Endothelial cell of umbilical vein (primary cell): ENCODE data around the gene FANCC. TPM values are rescaled to one million over a fixed set of nuclear protein-coding genes. Genes with fewer than 3 reads are reported as not detected.

Experiments used
- BruUV-seq: library from RNA; stranded (reverse); fragments of 400-500 nt; replicated peaks from 2 replicates; lab custom pipeline; 2021; lab: Mats Ljungman, UMichigan
- CTCF ChIA-PET: fragments of 300-600, 350-600 bp; sonication (Branson Sonifier 250); formaldehyde crosslinking; loops from one replicate; lab custom pipeline; 2021; ENCODE audit warnings: antibody characterized with exemption, inconsistent platforms; lab: Charles Lee
- POLR2A ChIA-PET: fragments of 300-600, 350-600 bp; sonication (Branson Sonifier 250); formaldehyde crosslinking; loops from one replicate; lab custom pipeline; 2021; ENCODE audit warnings: antibody characterized with exemption, inconsistent platforms; lab: Charles Lee
- DNase-seq: peaks from one replicate; pipeline ENCODE4 v3.0.0-alpha.2; 2011; ENCODE audit warnings: low read depth, low spot score
- FAIRE-seq: peaks from 2 replicates; lab custom pipeline; 2011; peaks lifted over from hg19 to GRCh38; lab: Jason Lieb, UNC
- H2AFZ ChIP-seq: 2 replicates; pipeline ENCODE4 v1.6.0; 2012; ENCODE audit warnings: low read depth, low read length, control low read depth, inconsistent platforms
- H3K27ac ChIP-seq: 2 replicates; pipeline ENCODE4 v1.5.1; 2011; ENCODE audit warnings: low read depth, mild to moderate bottlenecking, control low read depth, low read length, moderate library complexity; ENCODE audit not compliant: insufficient read depth
- H3K27me3 ChIP-seq, 2 experiments: 2 replicates each; pipeline versions ENCODE4 v1.6.0 to v1.6.1; 2011; ENCODE audit warnings: low read length in 2 of 2, mixed read lengths in 1 of 2; ENCODE audit not compliant: control insufficient read depth in 2 of 2, insufficient read depth in 2 of 2
- H3K36me3 ChIP-seq, 2 experiments: 2 replicates in 1 of 2; 3 replicates in 1 of 2; pipeline ENCODE4 v1.5.1; 2011; ENCODE audit warnings: low read length in 2 of 2, mild to moderate bottlenecking in 1 of 2, moderate library complexity in 1 of 2; ENCODE audit not compliant: control insufficient read depth in 2 of 2, insufficient read depth in 2 of 2; ENCODE audit errors: extremely low read depth in 1 of 2
- H3K4me1 ChIP-seq: 3 replicates; pipeline ENCODE4 v1.5.1; 2011; ENCODE audit warnings: mild to moderate bottlenecking, low read length; ENCODE audit not compliant: control insufficient read depth, insufficient read depth; ENCODE audit errors: extremely low read depth
- H3K4me2 ChIP-seq: 2 replicates; pipeline ENCODE4 v1.6.1; 2011; ENCODE audit warnings: low read length, control low read depth, mixed read lengths; ENCODE audit not compliant: insufficient read depth
- H3K4me3 ChIP-seq, 3 experiments: fragments of 200-600 bp in 1 of 3; sonication (generic), shearing (Covaris generic) in 1 of 3; replicated peaks in 1 of 3; 2 replicates each; pipeline ENCODE4 v1.5.1; 2011 to 2016; ENCODE audit warnings: control low read depth in 3 of 3, low read length in 3 of 3, mild to moderate bottlenecking in 2 of 3, inconsistent platforms in 1 of 3, low read depth in 1 of 3, moderate library complexity in 1 of 3; ENCODE audit not compliant: insufficient read depth in 1 of 3
- H3K79me2 ChIP-seq: 2 replicates; pipeline ENCODE4 v1.6.0; 2012; ENCODE audit warnings: low read length, inconsistent platforms; ENCODE audit not compliant: control insufficient read depth, insufficient read depth
- H3K9ac ChIP-seq: replicated peaks from 2 replicates; pipeline ENCODE3; 2011; ENCODE audit warnings: low read length, control low read depth; ENCODE audit not compliant: insufficient read depth; ENCODE audit errors: extremely low read depth
- H3K9me1 ChIP-seq: replicated peaks from 3 replicates; pipeline ENCODE4 v1.6.0; 2011; ENCODE audit warnings: mild to moderate bottlenecking, low read length; ENCODE audit not compliant: control insufficient read depth, insufficient read depth; ENCODE audit errors: extremely low read depth
- H3K9me3 ChIP-seq: replicated peaks from 2 replicates; pipeline ENCODE4 v1.5.1; 2012; ENCODE audit warnings: low read length, inconsistent platforms; ENCODE audit not compliant: control insufficient read depth, insufficient read depth
- H4K20me1 ChIP-seq: replicated peaks from 2 replicates; pipeline ENCODE3; 2011; ENCODE audit warnings: mild to moderate bottlenecking, low read length; ENCODE audit not compliant: control insufficient read depth, insufficient read depth; ENCODE audit errors: extremely low read depth
- EZH2 ChIP-seq: IDR thresholded peaks from 2 replicates; pipeline ENCODE4 v1.6.1; 2012; ENCODE audit warnings: borderline replicate concordance, low read depth, mild to moderate bottlenecking, moderate library complexity, low read length, inconsistent platforms; ENCODE audit not compliant: severe bottlenecking
- FOS ChIP-seq: IDR thresholded peaks from 2 replicates; pipeline ENCODE4 v1.6.1; 2011; ENCODE audit warnings: mild to moderate bottlenecking, low read length, moderate library complexity, borderline replicate concordance; ENCODE audit not compliant: insufficient read depth
- GATA2 ChIP-seq: IDR thresholded peaks from 2 replicates; pipeline ENCODE4 v1.7.0; 2011; ENCODE audit warnings: low read depth, mild to moderate bottlenecking, moderate library complexity, mixed read lengths, low read length; ENCODE audit not compliant: insufficient read length, insufficient read depth
- JUN ChIP-seq: IDR thresholded peaks from 2 replicates; pipeline ENCODE4 v1.6.1; 2011; ENCODE audit warnings: borderline replicate concordance, low read depth; ENCODE audit not compliant: insufficient read length, insufficient read depth
- MYC ChIP-seq: IDR thresholded peaks from one replicate; pipeline ENCODE4 v1.6.1; 2011; ENCODE audit warnings: mild to moderate bottlenecking, low read depth, low read length
- POLR2A ChIP-seq: IDR thresholded peaks from 2 replicates; pipeline ENCODE4 v1.6.1; 2012; ENCODE audit warnings: low read depth, mild to moderate bottlenecking, control low read depth, low read length
- POLR2AphosphoS5 ChIP-seq: IDR thresholded peaks from 2 replicates; pipeline ENCODE4 v1.6.1; 2012; ENCODE audit warnings: low read depth, mild to moderate bottlenecking, control low read depth, low read length, moderate library complexity; ENCODE audit not compliant: insufficient read depth
- dilution Hi-C: fragments of 300-500 bp; cut with MboI; formaldehyde crosslinking; loops from one replicate; pipeline ENCODE4 v1.15.0; 2019; ENCODE audit warnings: low sequenced_read_pairs; ENCODE audit not compliant: extremely low pct_ligation_motif_present
- intact Hi-C: fragments of 100-400 bp; cut with micrococcal nuclease; formaldehyde crosslinking; loops from one replicate; pipeline ENCODE4 v1.10.0; 2022
- polyA plus RNA-seq, 4 experiments: library from polyadenylated mRNA; depleted of rRNA in 3 of 4; stranded (reverse) in 3 of 4; unstranded in 1 of 4; fragments of >200 nt; gene quantifications; 2 replicates each; pipeline versions ENCODE4 v1.2.1 to v1.2.3, GENCODE V29; 2011 to 2012; ENCODE audit warnings: missing spikeins in 1 of 4
- total RNA-seq: library from RNA; stranded (reverse); gene quantifications from 2 replicates; pipeline ENCODE4 v1.2.3, GENCODE V29; 2021
- TF ChIP-seq, protein P1 (sequence below), 2 donors: IDR thresholded peaks; 1 replicate in 1 of 2; 2 replicates in 1 of 2; pipeline ENCODE4 v1.5.1; 2011; ENCODE audit warnings: low read length in 2 of 2, mild to moderate bottlenecking in 2 of 2, moderate library complexity in 2 of 2, control low read depth in 1 of 2, inconsistent platforms in 1 of 2, low read depth in 1 of 2; ENCODE audit not compliant: insufficient read depth in 1 of 2; ENCODE audit errors: extremely low read depth in 1 of 2
- TF ChIP-seq, protein P2 (sequence below): IDR thresholded peaks from 2 replicates; pipeline ENCODE4 v1.6.1; 2011; ENCODE audit not compliant: insufficient read depth, insufficient read length

Gene FANCC
- total and polyA plus RNA-seq, 2 donors (not counting 3 experiments of a cell fraction or from before 2014, with no cell fraction given) = 5.7 to 13.1 TPM

DNA sequence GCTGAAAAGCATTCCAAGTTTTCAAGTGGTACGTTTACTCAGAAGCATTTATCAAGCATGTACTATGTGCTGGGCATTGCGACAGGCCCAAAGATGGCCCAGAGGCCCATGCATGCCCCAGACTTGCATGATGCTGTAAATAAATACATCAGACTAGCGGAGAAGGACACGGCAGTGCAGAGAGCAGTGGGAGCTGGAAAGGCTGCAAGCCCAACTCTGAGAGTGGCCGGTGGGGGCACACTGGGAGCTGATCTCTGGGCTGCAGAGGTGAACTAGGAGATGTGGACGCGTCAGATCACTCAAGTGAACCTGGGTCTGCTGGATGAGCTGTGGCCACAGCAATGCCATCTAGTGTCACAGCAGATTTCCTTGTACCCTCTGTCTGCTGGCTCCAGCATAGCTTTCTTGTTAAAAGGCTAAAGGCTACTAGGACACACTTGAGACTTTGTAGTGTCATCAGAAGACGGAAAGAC is 246.9 kb downstream of the FANCC start:
- DNase-seq (no peak), FAIRE-seq (no peak)
- H3K9me3 ChIP-seq = no peaks in the 10 kb centered on the region
- TF ChIP-seq JUN (no peak), POLR2AphosphoS5 (no peak), GATA2 (no peak), MYC (no peak)
- H3K27ac ChIP-seq = no peak overlapping the region
- H3K9ac ChIP-seq = no peak overlapping the region
- no peak overlapping the region for H3K4me2 ChIP-seq
- H3K4me1 ChIP-seq = no peaks in the 10 kb centered on the region
- no TSS peak for BruUV-seq
- ChIA-PET POLR2A (interaction anchor here (0.8 kb wide), 1 partner anchor 121 kb away, joined by 6 read pairs; no protein-coding TSS in a partner anchor), CTCF (interaction anchor here (1.2 to 1.6 kb wide), 2 partner anchors 289 to 389 kb away, joined by 3 to 4 read pairs; no protein-coding TSS in a partner anchor)
- no peaks in the 10 kb centered on the region for H3K9me1 ChIP-seq
- dilution Hi-C loops = no loop called here
- H3K36me3 ChIP-seq = peaks cover 0 to 13% of the 10 kb centered on the region in 2 experiments
- H3K27me3 ChIP-seq = no peaks in the 10 kb centered on the region
- no peak overlapping the region for H3K4me3 ChIP-seq
- intact Hi-C loops = no loop called here
- peaks cover 15% of the 10 kb centered on the region for H3K79me2 ChIP-seq
- H2AFZ ChIP-seq = no peak overlapping the region
- H4K20me1 ChIP-seq = no peaks in the 10 kb centered on the region

DNA sequence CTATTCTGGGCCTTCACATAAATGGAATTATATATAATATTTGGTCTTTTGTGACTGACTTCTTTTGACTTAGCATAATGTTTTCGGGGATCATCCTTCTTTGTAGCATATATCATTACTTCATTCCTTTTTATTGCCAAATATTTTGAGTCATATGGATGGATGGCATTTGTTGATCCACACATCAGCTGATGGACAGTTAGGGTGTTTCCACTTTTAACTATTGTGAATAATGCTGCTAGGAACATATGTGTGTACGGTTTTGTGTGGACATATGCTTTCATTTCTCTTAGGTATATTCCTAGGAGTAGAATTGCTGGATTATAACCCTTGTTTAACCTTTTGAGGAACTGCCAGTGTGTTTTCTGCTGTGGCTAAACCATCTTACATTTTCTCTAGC is 249.6 kb downstream of the FANCC start:
- no TSS peak for BruUV-seq
- H3K36me3 ChIP-seq = peaks cover 0 to 15% of the 10 kb centered on the region in 2 experiments
- intact Hi-C loops (no loop called here), dilution Hi-C loops (no loop called here)
- H3K9me1 ChIP-seq = no peaks in the 10 kb centered on the region
- no peaks in the 10 kb centered on the region for H3K27me3 ChIP-seq
- H3K9me3 ChIP-seq = no peaks in the 10 kb centered on the region
- H2AFZ ChIP-seq = no peak overlapping the region
- H3K79me2 ChIP-seq = peaks cover 17% of the 10 kb centered on the region
- H3K4me3 ChIP-seq = no peak overlapping the region
- no peak overlapping the region for H3K9ac ChIP-seq
- H3K4me1 ChIP-seq = no peaks in the 10 kb centered on the region
- no peaks in the 10 kb centered on the region for H4K20me1 ChIP-seq
- TF ChIP-seq, protein P1, sequence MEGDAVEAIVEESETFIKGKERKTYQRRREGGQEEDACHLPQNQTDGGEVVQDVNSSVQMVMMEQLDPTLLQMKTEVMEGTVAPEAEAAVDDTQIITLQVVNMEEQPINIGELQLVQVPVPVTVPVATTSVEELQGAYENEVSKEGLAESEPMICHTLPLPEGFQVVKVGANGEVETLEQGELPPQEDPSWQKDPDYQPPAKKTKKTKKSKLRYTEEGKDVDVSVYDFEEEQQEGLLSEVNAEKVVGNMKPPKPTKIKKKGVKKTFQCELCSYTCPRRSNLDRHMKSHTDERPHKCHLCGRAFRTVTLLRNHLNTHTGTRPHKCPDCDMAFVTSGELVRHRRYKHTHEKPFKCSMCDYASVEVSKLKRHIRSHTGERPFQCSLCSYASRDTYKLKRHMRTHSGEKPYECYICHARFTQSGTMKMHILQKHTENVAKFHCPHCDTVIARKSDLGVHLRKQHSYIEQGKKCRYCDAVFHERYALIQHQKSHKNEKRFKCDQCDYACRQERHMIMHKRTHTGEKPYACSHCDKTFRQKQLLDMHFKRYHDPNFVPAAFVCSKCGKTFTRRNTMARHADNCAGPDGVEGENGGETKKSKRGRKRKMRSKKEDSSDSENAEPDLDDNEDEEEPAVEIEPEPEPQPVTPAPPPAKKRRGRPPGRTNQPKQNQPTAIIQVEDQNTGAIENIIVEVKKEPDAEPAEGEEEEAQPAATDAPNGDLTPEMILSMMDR (IDR thresholded peaks at IDR 0.05; ENCODE audit: extremely low read depth in 1 of 2, insufficient read depth in 1 of 2, low read depth in 1 of 2, low read length in 2 of 2) = no peak
- TF ChIP-seq EZH2 (no peak), POLR2AphosphoS5 (no peak), JUN (no peak), GATA2 (no peak), FOS (no peak), MYC (no peak), POLR2A (no peak)
- TF ChIP-seq, protein P2, sequence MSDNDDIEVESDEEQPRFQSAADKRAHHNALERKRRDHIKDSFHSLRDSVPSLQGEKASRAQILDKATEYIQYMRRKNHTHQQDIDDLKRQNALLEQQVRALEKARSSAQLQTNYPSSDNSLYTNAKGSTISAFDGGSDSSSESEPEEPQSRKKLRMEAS = no peak
- ChIA-PET CTCF (no interaction called here), POLR2A (no interaction called here)
- no peak overlapping the region for H3K4me2 ChIP-seq
- H3K27ac ChIP-seq = no peak overlapping the region
- FAIRE-seq = no peak
- no peak for DNase-seq
